ENCODE measurements around the gene AGAP1.
"Not testable (repeated sequence)": the region's sequence is repeated elsewhere in the genome, so short reads cannot be mapped to it uniquely, and the experiment has no call there.

AGAP1 gene

DNA sequence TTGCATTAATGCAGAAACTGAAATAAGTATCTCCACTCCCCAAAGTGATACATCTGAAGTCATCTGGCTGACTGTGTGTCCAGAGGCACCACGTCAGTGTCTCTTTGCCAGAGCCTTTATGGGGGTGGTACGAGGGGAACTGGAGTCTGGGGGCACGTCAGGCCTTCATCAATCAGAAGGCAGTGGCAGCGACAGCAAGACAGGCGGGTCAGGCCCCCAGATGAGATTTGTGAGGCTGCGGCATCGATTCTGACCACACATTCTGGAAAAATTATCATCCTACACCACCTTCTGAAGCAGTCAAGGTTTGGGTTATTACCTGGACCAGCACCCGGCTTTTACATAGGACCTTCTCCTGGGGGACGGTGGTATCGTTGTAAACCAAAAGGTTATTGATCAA is 450.7 kb downstream of the AGAP1 start:
- no peak for DNase-seq (ENCODE audit: low spot score)

DNA sequence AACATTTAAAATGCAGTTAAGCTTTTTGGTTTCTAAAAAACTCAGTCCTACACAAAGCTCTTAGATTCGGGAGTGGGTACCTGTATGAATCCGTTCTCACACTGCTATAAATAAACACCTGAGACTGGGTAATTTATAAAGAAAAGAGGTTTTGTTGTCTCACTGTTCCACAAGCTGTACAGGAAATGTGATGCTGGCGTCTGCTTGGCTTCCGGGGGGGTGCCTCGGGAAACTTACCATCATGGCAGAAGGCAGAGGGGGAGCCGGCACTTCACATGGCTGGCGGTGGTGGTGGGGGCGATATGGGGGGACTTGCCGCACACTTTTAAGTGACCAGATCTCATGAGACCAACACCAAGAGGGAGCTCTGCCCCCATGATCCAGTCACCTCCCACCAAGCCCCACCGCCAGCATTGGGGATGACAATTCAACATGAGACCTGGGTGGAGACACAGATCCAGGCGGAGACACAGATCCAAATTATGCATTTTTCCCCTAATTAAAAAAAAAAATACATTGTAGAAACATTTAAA is 451.8 kb downstream of the AGAP1 start:
- DNase-seq (ENCODE audit: low spot score): peak; percentile 64

DNA sequence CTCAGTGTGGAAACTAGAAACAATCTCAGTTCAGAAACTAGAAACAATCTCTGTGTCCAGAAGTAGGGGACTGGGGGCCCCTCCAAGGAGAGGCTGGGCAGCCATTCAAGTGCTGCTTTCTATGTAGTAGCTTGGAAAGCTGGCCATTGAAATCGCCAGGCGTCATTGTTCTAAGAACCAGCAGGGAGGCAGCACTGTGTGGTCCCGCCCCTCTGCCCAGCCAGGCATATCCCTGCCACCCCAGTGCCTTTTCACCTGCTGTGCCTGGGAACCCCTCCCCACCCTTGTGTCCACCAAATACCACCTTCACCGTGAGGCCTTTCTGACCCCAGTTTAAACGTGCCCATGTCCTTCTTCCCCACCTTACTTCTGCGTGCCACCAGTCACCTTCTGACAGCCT is 452.7 kb downstream of the AGAP1 start:
- no peak for DNase-seq (ENCODE audit: low spot score)

DNA sequence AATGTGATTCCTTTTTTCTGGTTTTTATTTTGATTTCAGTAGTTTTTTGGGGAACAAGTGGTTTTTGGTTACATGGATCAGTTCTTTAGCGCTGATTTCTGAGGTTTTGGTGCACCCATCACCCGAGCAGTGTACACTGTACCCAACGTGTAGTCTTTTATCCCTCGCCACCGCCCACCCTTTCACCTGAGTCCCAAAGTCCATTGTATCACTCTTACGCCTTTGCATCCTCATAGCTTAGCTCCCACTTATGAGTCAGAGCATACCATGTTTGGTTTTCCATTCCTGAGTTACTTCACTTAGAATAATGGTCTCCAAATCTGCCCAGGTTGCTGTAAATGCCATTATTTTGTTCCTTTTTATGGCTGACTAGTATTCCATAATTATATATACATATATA is 453.2 kb downstream of the AGAP1 start:
- not testable (repeated sequence) for DNase-seq (ENCODE audit: low spot score)

DNA sequence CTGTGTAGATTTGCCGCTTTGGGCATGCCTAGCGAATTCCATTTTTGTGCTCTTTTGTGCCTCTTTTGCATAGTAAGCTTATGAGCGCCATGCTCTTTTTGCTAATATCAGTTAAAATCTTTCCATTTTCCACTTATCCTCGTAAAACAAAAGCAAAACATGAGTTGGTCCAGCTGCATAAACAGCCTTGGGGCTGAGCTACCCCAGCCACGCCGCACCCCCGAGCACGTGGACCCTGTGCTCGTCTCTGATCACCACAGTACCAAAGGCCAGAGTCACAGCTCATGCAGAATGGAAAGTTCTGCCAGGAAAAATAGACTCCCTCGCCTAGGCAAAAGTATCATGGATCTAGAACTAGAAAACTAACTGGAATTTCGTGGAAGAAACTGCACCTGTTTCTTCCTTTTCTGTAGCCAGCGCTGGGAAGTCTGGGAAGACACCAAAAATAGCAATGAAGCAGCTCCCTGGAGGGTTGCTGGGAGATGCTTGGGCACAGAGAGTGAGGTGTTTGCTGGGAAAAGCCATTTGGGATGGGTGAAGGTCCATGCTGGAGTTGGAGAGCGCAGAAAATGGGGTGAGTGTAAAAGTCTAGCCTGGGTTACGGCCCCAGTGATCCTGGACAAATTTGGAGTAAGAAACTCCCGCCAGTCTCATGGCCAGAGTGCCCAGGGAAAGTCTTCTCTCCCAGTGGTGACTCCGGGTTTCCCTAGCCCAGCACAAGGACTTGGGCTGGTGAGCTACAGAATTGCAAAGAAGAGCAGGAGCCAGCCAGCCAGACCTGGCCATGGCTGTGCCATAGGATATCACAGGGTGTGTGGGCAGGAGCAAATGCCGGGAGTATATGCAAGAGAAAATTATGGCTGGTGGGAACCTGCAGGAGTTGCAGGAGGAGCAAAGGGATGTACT is 456.0 kb downstream of the AGAP1 start:
- no peak for DNase-seq (ENCODE audit: low spot score)

- DNase-seq (ENCODE audit: low spot score): no peak
Observed at GRCh38 chr2:235950473-235950809, 456.6 kb downstream of the AGAP1 start.

DNA sequence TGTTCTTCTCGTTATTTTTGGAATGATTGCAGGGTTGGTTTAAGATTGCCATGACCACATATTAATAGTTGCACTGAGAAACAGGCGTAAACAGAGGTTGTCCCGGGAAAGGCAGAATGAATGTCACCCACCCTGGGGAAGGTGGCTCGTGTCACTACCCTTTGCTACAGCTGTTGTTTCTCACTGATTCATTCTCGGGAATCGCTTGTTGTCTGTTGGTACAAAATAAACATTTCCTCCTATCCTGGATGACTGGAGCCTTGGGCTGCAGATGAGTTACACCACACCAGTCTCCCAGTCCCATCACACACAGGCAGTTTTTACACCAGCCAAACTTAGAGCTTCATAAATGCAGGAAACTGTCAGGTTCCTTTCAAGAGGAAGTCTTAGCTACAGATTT is 457.6 kb downstream of the AGAP1 start:
- DNase-seq (ENCODE audit: low spot score): no peak

- DNase-seq (ENCODE audit: low spot score): no peak
Observed at GRCh38 chr2:235951982-235952381, 458.1 kb downstream of the AGAP1 start.

DNA sequence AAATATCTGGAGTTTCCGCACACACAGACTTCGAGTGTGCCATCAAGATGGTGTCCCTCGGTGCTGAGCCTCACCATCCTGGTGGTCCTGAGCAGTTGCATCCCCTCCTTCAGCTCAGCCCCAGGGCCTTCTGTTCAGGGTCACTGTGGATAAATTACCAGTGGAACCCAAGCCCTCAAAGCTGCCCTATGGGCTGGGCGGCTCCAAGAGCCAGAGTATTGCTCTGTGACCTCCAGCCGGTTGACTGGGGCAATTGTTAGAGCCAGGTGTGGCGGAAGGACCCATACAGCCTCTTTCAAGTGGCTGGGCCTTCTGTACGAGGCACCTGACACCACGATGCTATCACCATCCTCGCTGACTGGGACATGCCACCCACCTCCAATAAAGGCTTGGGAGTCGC is 458.9 kb downstream of the AGAP1 start:
- no peak for DNase-seq (ENCODE audit: low spot score)

DNA sequence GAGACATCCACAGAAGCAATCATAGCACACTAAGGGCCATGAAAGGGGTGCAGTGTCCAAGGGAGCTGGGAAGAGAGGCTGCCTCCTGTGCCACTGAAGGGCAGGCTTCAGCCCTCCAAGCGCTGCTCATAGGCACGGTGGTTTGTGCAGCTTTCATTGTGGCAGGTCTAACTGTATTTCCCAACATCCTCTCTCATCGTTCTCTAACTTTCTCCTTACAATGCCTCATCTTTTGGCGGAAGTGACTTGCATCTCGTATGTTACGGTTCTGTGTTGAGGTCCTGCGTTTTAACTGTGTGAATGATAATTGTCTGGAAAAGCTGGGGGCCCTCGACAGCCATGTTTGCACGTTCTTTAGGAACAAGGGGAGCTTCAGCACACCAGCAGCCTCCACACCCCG is 460.4 kb downstream of the AGAP1 start:
- DNase-seq (ENCODE audit: low spot score): no peak

DNA sequence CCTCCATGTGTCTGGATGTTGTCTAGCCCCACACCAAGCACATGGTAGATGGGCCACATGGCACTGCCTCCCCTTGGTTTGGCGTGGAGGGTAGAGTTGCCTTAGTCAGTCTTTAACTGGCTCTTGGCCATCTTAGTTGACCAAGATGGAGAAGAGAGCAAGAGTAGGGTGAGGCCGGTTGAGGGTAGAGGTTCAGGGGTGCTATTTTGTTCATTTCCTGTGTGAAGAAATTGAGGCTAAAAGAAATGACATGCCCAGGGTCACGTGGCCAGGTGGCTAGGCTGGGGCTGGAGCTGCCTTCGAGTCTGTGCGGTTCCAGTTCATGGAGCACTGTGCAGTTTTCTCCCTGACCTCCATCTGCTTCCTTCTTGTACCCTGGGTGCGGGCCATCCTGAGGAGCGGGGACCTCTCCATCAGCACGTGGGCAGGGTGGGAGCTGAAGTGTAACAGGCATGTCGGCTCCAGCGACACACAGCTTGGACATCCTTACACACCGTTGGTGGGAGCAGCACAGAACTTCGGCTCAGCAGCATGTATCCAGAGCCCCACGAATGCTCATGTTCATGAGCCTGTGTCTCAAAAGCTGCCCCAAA is 461.1 kb downstream of the AGAP1 start:
- no peak for DNase-seq (ENCODE audit: low spot score)

DNA sequence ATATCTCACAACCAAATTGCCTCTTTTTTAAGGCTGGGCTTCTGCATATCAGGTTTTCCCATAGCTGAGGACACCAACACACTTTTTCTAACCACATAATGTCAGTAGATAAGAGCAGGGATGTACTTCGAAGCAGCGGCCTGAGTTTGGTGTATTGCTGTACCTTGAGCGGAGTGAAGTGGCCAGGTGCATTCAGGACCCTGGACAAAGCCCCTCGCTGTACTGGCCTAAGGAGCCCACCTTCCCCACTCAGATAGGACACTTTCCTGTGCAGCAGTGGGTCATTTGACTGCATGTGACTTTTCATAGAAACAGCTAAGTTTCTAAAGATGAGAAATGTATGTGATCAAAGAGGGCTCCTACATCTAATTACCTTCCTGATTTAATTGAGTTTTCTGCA is 461.8 kb downstream of the AGAP1 start:
- DNase-seq (ENCODE audit: low spot score): no peak

DNA sequence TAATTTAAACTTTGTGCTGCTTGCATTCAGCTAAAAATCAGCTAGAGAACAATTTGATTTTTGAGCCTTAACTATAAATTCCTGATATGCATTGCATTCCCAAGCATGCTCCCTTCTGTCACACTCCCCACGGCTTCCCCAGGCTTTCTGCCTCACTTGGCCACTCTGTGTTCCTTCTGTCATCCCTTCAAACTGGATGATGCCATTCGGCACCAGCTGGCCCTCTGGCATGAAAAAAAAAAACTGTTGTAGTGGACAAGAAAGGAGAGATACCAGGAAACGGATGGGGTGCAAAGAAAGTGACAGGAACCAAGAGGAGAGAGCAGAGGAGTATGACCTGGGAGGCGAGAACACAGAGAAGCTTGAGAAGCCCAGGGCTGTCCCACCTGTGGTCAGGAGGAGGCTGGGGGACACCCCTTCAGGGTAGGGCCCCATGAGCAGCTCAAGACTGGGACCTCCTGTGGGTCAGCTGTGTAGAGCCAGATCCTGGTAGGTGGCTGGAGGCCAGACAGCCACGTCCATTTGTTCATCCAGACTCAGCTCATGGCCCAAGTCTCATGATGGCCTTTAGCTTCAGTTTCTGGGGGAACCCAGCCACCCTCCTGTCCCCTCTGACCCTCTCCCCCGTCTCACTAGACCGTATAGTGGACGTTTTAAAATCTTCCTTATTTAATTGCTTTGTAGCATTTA is 462.6 kb downstream of the AGAP1 start:
- no peak for DNase-seq (ENCODE audit: low spot score)

DNA sequence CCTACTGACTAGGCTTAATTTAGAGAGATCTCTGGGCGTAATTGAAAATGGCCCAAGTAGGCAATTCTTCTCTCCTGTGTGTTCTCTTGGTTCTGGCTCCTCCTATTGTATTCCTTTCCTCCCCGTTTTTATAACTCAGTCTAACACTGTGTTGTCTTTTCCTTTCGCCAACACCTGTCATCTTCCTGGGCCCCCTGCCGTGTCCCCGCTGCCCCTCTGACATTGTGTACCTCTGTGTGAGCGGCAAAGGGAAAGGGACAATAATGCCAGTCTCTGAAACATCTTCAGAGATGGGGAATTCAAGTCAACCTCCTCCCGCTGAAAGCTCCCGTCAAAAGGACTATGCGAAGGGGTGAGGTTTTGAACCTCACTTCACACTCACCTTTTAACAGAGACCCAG is 463.4 kb downstream of the AGAP1 start:
- no peak for DNase-seq (ENCODE audit: low spot score)

GRCh38 chr2:235958221-235958930 is 464.5 kb downstream of the AGAP1 start:
- no peak for DNase-seq (ENCODE audit: low spot score)

- no peak for DNase-seq (ENCODE audit: low spot score)
Observed at GRCh38 chr2:235958931-235959410, 465.1 kb downstream of the AGAP1 start.

DNA sequence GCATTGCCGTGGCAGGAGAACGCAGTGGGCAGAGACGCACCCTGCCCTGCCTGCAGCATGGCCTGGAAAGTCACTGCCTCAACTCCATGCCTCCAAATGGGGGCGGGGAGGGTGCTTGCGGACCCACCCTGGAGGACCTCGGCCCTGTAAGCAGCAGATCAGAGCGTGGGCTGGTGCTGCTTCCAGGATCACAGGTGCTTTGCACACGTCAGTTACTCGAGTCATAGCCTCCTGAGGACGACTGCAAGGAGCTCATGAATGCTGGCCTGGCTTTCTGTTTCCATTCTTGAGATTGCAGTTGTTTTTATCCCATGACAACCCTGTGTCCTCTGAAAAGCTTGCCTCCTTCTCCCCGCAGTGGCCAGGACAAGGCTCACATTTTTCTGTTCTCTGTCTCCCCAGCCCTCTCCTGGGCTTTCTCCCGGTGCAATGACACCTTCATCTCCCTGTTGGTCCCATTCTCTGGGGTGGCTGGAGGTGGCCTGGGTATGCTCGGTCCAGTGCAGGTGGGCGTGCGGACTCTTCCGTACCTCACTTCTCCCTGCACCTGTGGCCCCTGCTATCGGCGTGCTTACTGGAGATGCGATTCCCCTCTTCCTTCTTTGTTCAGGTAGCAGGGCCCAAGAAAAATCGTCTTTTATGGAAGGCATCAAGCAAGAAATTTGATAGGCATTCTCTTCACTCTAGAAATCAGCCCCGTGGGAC is 466.3 kb downstream of the AGAP1 start:
- no peak for DNase-seq (ENCODE audit: low spot score)

DNA sequence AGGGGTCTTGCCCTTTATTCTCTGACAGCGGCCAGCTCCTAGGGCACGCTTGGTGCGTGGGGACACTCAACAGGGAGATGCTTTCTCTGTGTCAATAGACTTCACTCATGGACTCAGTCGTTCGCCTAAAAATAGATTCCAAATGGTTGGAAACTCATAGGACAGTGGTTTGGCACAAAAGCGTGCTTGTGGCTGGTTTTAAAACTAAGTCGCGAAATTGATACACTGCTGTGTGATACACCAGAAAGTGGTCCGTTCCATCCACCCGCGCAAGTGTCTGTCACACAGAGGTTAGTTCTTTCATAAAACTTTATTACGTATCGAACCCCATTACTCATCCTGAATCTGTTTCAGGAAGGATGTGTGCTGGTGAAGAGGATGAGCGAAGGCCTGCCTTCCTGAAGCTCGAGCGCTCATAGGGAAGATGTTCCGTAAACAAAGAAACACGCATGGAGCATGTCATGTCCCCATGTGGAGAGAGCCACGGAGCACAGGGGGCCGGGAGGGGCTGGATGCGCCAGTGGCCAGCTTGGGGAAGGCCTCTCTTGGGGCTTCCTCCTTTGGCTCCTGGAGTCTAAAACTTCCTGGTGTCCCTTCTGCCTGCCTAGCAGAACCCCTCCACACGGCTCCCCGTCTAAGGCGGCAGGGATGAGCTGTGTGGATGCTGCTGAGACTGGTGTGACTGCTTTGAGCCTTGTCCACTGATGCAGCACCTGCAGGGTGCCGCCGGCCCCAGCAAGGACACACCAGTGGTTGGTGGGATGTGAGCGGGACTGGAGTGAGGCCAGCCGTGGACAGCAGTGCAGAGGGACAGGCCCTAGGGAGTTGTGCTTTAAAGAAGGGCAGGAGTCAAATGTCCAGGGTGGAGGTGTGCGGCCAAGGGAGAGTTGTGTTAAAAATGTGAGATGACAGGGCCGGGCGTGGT is 467.1 kb downstream of the AGAP1 start:
- no peak for DNase-seq (ENCODE audit: low spot score)

- DNase-seq (ENCODE audit: low spot score): no peak
Observed at GRCh38 chr2:235961711-235962110, 467.9 kb downstream of the AGAP1 start.

DNA sequence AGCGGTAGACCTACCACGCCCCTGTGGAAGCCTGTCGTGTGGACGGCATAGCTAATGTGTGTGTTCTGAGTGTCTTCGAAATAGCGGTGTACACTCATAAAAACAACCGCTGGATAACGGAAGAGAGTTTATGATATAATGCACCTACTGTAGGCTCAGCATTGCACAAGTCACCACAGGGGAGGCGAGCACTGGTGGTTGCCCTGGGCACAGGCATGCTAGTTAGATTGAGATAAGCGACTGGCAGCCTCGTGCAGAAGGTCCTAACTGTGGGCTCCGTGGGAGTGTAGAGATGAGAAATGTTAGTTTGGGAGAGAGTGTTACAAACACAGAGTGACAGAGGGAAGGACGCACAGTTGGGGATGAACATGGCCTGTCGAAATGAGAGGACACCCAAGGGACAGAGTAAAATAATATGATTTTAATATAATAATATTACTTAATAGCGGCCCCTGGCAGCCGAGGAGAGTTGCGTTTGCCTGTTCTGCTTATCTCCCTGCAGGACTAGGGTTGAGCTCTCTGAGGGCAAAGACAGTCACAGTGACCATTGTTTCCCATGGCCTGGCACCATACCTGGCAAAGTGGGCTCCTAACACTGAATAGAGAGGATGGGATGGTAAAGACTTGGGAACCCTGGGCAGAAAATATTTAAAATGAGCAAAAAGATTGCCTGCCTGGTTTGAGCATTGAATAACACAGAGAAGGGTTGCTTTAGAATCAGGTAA is 470.2 kb downstream of the AGAP1 start:
- no peak for DNase-seq (ENCODE audit: low spot score)
